NOMO-1 treated with dmso at 0.1 percent for 144 hours (cell line): ENCODE measurements around the gene CBLL1.

Experiments
- DNase-seq: peaks from one replicate; lab custom pipeline; 2025; ENCODE audit not compliant: unreplicated experiment; lab: John Stamatoyannopoulos, UW

The CBLL1 gene

DNA sequence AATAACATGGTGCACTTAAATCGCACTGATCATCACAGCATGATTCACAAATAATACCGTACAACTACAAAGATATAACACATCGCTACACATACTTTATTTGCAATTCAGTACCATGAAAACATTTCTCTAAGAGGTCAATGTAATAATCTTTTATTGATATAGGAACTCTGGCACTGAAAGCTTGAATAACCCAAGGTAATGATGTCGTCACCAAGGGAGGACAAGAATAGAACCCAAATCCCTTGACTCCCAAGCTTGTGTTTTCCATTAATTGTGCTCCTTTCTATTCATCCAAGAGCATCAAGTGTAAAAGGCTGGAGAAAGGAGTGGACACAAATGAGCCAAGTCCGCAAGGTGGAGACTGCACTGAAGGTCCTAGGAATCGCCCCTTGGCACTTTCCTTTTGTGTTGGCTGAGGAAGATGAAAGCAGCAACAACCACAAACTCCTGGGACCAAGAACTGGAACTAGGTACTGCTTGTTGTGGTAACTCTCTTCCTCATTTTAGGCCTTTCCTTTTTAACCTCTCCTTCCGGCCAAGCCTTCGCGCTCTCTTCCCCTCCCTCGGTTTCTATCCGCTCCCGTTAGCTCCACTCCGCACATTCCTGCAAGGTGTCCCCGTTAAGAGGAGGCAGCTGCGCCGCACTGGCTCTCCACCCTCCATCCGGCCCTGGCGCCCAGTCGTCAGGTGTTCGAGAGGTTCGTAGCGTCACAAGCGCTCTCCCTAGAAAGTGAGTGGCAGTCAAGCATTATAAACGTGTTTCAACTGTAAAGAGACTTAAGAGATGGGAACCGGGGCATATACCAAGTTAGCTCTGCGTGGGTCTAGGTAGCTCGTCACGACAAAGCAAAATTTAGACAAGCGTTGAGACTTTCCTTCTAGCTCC, 1.0 kb upstream of the CBLL1 start:
- peak; percentile 82 for DNase-seq

DNA sequence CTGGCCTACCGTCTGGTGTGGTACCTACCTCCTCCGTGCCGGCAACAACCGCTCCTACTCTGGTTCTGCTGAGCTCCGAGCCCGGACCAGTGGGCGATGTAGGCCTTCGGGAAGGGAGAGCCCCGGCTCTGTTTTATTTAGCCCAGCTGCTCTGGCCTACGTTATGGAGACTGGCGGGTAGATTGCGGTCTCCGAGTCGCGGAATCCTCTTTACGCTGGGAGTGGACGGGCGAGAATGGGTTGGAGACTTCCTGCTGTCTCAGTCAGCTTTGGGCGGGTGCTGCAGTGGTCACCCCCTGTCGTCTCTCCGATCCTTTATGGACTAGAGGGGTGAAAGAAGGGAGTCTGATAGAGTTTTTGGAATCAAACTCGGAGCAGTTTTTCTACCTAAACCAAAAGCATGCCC, 406 bp downstream of the CBLL1 start:
- DNase-seq: no peak

DNA sequence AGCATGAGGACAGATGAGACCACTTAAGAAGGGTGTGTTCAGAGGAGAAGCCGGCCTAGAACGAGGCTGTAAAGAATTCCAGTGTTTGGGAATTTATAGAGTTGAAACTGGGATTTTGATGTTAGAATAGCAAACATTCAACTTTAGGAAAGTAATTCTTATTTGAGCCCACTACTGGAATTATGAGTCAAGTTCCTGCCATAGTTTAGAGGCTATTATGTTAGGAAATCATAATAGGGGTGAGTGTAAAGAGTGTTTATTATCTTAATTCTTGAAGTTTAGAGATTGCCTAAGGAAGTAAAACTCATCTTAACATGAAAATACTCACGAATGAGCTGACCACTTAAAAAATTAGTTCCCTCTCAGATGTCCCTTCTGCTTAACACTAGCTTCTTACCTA, 2.1 kb downstream of the CBLL1 start:
- no peak for DNase-seq

DNA sequence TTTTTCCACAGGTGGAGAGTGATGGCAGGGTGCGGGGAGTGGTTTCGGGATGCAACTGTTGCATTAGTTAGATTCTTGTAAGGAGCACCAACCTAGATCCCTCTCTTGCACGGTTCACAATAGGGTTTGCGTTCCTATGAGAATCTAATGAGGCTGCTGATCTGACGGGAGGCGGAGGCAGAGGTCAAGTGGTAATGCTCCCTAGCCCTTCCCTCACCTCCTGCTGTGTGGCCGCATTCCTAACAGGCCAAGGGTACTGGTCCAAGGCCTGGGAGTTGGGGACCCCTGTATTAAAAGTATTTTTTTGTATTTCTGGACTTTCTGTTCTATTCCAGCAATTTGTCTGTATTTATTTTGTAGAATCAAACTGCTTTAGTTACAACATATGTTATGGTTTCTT, 7.2 kb downstream of the CBLL1 start:
- no peak for DNase-seq

DNA sequence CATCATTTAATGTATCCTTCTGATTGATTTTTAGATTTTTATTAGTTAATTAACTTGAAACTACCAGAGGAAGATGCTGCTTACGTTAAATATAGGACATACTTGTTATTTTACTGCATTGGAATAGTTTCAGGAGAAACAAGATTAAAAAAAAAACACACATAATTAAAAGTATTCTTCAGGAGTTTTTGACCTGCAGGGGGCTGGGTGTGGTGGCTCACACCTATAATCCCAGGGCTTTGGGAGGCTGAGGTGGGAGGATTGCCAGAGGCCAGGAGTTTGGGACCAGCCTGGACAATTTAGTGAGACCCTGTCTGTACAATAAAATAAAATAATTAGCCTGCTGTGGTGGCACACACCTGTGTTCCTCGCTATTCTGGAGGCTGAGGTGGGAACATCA, 10.7 kb downstream of the CBLL1 start:
- no peak for DNase-seq

DNA sequence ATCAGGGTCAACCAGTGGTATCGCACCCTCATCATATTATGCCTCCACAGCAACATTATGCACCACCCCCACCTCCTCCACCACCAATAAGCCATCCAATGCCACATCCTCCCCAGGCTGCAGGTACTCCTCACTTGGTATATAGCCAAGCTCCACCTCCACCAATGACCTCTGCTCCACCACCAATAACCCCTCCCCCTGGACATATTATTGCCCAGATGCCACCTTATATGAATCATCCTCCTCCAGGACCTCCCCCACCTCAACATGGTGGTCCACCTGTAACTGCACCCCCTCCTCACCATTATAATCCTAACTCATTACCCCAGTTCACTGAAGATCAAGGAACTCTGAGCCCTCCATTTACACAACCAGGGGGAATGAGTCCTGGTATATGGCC, 14.7 kb downstream of the CBLL1 start:
- no peak for DNase-seq

DNA sequence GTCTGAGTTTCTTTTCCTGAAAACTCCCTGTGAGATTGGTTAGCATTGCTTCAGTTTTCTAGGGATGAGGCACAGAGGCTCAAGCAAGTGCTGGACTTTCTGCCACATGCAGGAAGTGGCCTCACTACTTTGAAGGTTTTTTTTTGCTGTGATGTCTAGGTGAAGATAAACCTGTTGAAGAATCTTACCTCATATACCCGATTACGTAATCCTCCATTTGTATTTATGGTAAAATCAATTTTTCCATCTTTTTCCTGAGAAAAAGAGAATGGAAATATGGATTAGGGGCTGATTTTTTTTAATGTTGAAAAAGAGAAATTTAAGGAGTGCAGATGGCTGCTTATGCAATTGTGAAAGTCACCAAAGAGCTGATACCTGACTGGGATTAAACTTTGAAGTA, 23.4 kb downstream of the CBLL1 start:
- DNase-seq: no peak

DNA sequence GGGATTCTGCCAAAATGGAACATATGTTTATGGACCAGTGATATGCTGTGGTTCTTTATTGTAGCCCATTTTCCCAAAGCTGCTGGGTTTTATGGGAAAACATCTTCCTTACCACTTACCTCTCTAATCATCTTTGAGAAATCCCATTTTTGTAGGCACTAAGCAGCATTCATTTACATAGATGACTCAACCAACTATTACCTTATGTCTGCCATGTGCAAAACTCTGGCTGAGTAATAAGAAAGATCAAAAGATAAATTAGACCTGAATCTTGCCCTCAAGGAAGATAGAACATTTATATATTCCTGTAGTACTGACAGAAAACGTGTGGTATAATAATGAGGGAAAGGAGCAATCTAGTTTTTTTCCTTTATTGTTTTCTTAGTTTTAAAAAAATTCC, 24.3 kb downstream of the CBLL1 start:
- DNase-seq: no peak

DNA sequence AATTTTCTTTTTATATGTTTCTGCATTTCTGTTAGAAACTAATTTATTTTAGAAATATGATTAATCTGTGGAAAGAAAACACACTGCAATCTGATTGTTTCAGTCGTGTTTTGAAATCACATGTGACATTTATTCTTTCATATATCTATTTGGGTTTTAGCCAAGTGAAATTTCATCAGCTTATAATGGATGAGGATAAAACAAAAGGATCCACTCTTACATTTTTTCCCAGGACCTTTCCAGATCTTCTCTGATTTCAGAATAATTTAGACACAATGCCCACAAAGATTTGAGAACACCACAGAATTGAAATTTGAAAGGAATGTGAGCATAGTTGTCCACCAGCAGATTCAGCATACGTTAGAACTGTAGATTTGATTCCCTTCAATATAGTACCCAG, 29.1 kb downstream of the CBLL1 start:
- no peak for DNase-seq

DNA sequence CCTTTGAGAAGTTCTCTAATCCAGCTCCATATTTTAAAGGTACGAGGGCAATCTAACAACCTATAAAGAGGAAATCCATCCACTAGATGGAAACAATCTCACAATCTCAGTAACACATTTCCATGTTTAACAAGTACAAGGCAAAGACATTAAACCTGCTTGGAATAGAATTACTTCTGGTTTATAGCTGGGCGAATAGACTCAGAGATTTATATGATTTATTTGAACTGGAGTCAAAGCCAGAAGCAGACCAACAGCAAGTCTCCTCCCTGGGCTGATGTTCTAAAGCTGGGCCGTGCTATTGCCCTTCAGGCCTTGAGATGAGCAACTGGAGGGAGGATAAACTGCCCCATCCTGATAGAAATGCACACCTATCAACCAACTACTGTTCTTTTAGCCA, 33.8 kb downstream of the CBLL1 start:
- no peak for DNase-seq

DNA sequence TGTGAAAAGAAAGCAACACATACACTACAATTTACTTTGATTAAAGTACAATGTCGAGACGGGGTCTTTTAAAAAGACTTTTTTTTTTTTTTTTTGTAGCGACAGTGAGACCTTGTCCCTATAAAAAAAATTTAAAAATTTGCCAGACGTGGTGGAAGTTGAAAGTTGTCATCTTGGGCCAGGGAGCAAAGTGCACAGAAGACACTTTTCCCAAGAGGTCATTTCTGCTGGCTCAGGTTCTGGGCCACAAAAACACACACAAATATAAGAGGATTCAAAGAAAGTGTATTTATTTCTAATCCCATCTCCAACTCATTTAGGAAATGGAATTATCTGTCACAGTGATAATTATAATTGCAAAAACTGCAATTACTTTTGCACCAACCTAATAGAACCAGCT, 34.3 kb downstream of the CBLL1 start:
- no peak for DNase-seq

DNA sequence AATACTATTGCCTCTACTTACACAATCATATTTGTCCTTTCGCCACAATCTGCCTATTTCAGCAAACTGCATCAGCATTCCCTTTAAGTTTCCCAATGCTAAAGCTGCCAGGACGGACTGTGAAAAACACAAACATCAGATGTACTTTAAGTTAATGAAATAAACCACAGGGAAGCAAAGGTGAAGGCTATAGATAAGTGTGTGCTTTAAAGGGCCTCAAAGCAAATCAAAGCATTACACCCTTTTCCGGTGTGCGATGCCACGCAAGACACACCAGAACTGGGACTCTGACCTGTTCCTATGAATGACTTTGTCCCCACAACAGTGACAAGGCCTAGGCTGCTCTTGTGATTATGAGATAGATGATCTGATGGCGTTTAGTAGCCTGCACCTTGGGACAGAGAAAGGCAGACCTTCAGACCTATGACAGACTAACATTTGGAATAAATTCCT, 35.7 kb downstream of the CBLL1 start:
- DNase-seq: no peak

DNA sequence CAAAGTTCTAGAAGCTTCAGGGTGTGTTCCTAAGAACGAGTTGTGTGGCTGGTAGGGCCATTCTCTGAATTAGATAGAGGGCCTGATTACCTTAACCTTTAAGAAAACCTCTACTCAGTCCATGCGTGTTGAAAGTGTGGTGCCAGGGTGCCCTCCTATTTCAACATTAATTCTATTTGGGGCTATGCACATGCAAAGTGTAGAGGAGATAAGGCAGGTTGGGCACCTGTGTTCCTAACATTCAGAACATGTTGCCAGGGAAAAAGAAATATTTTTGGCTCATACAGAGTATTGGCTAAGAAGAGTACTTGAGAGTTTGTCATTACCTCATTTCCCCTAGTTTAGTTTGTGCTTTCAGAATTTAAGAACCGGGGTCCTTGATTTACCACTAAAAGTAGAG, 38.4 kb downstream of the CBLL1 start:
- no peak for DNase-seq

DNA sequence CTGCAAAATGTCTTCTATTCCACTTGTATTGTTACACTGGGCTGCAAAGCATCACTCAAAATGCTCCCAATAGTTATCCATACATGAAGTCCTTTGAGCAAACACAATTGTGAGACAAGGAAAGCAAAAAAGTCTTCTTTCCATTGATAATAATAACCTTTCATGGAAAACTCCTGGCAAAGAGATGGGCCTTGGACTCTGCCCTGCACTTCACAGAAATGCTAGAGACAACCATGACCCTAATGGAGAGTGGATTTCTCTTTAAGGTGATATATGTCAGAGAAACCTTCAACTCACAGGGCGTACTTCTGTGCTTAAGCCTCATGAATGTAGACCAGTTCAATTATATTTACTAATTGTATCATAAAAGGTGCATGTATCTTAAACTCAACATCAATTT, 39.7 kb downstream of the CBLL1 start:
- DNase-seq: no peak

DNA sequence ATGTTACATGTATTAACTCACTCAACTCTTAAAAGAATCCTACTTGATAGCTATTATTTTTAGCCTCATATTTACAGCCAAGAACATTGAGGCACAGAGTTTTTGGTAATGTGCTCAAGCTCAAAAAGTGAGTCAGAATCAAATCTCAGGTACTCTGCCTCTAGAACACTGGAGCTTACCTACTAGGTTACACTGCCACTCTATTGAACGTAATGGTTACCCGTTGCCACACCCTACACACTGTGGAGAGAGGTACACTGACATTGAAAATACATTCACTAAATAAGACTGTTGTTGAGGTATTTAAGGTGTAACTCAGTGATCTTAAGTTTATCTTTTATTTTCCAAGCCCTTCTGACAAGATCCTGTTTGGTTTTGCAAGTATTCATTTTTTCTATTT, 41.2 kb downstream of the CBLL1 start:
- DNase-seq: no peak

DNA sequence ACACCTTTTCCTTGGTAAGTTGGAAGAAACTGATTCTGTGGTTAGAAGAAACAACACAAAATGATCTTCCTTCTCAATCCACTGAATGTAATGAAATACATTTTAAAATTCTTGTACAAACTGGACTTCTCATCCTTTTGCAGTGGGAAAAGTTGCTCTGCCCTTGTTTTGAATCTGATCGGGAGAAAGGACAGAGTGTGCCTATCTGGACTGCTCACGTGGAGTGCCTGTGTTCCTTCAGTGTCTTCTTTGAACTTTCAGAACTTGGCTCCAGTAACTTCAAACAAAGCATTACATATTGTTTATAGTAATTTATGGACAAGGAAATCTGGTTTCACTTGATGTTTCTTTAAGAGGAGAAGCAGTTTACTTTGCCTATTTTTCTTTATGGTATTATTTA, 42.0 kb downstream of the CBLL1 start:
- DNase-seq: no peak

DNA sequence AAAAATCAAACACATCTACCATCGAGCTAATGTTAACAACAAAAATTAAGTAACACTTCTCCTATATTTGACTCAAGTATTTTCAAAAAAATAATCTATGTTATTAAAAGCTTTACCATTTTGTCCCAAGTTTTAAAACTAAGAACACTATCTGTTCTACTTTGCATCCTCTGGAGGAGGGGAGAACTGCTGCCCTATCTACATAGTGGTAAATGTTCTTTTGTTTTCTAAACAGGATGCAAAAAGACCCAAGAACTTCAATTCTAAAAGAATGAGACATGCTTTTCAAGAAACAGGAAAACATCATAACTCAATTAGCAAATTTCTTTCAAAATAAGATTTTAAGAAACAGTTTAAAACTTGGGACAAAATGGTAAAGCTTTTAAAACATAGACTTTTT, 44.3 kb downstream of the CBLL1 start:
- DNase-seq: no peak

DNA sequence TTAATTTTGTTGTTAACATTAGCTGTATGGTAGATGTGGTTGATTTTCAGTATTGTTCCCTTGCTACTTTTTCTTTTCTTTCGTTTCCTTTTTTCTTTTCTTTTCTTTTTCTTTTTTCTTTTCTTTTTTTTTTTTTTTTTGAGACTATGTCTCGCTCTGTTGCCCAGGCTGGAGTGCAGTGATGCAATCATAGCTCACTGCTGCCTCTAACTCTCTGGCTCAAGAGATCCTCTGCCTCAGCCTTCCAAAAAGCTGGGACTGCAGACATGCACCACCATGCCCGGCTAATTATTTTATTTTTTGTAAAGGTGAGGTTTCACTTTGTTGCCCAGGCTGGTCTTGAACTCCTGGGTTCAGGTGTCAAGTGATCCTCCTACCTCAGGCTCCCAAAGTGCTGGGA, 44.7 kb downstream of the CBLL1 start:
- DNase-seq: no peak

DNA sequence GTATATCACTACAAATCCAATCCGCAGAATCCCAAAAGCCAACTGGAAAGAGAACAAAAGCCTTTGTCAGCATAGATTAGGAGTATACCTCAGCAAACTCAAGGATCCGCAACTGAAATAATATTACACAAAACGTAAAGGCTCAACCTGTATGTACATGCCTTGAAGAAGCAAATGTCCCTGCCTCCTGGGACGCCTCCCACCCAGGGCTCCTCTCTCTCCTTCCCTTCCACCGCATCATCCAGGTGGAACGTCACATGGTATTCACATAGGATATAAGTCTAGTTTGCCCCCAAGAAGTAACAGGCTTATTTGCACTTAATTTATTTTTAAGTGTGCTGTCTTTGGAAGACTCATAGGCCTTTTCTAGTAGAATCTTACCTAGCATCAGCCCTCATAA, 45.7 kb downstream of the CBLL1 start:
- no peak for DNase-seq

DNA sequence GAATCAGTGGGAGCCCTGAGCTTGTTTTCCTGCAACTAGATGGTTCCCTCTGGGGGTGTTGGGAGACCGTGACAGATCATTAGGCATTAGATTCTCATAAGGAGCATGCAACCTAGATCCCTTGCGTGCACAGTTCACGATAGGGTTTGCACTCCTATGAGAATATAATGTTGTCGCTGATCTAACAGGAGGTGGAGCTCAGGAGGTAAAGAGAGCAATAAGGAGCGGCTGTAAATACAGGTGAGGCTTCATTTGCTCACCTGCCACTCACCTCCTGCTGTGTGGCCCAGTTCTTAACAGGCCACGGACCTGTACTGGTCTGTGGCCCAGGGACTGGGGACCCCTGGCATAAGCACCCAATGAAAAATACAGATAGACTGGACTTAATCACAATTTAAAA, 48.4 kb downstream of the CBLL1 start:
- DNase-seq: no peak

DNA sequence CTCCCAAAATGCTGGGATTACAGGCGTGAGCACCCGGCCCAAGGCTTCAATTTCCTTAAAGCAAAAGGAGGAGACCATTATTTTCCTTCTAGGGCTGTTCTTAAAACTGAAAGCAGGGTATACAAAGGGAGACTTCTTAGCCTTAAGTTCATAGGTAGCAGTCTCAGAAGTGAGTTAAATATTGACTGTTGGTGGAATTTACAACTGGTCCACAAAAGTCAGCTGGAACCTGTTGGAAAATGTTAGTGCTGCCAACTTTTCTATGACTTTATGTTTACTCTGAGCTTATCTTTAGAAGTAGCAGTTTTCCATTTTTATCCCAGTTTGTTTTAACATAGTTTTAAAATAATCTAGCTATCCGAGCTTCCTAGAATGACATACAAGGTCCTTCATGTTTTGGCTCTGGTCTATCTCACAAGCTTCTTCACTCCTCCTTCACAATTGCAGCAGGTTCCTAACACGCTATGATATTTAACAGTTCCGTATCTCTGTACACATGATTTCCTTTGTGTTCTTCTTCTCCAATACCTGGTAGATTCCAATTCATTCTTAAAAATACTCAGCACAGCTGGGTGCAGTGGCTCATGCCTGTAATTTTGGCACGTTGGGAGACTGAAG, 55.8 kb downstream of the CBLL1 start:
- no peak for DNase-seq

DNA sequence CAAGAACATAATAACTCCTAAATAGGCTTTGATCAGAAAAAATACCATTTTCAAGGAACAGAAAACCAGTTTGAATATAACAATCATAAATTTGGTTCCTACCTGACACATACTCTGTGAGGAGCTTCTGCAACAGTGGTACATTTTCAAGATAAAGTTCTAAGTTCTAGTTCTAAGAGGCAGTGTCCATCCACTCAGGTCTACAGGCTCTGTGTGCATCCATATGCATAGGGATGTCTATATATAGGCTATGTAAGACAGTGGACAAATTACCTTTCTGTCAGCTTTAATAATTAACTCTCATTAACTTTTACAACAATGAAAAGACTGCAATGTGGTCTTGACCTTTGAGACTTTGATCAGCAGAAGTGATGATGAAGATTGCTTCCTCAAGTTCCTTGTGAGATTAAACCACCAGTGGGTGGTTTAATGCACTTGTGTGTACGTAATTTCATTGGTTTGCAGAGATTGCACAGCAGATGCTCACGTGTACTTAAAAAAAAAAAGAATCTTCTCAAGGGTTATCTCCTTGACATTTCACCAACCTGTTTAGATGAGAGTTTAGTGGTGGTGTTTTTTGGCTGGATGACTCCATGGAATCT, 59.2 kb downstream of the CBLL1 start, which contains the start of gene SLC26A3:
TSS of gene SLC26A3 (minus strand) at position 215 of the 602 bp plus-strand sequence. CDS start 8,714 bp downstream, outside the sequence.
- DNase-seq: no peak
